ENCODE measurements around the gene RNU5B-1. TPM values are rescaled to one million over a fixed set of nuclear protein-coding genes. Genes with fewer than 3 reads are reported as not detected.
A peak's percentile ranks its signal among the peaks of the same experiment; 100 is the strongest.

Gene RNU5B-1
- total RNA-seq, 2 experiments from 2014 or later, result 23.7 to 34.8 TPM

DNA sequence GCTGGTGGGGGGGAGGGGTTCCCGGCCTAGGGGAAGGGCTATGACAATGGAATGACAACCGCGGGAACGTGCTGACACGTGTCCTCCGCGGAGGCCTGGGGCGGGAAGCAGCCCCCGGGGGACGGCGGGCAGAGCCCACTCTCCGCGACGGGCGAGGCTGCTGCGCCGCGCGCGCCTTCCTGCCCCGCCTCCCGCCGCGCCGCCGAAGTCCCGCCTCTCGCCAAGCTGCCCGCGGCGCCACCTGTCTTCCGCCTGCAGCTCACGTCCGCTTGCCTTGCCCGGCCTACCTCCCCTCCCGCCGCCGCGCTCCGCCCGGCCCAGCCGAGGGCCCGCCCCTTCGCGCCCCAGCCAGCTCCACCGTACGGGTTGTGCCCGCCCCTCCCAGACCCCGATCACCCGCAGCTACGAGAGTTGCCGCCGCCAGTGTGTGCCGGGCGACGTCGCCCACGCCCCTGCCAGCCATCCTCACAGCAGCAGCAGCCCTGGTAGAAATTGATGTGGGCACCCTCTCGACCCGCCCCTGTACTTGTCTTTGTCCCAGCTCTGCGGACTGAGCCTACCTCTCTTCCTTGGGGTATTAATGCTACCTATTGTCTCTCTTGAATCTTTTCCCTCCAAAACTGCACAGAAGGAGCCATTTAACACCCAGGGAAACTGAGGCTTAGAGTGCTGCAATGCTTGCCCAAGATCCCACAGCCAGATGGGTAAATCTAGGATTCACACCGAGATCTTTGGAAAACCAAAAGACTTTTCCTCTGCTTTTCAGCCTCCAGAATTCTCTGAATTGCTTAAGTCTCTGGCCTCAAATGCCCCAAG lies 17.6 kb upstream of the RNU5B-1 start, which contains the start of gene PARP16:
Gene PARP16 (minus strand): TSS at position 180 of the 816 bp plus-strand sequence. CDS start 457 bp downstream, outside the sequence.
- ATAC-seq (ENCODE audit: poor library complexity) (peak; percentile 95), DNase-seq (peak; percentile 82 to 96 (median 92))
- H3K9me3 ChIP-seq (ENCODE audit: control insufficient read depth in 1 of 2, insufficient read depth in 1 of 2, low read length in 2 of 2), result no peaks in the 10 kb centered on the region
- ChIA-PET CTCF (interaction anchor here (0.6 to 3.0 kb wide), 8 partner anchors 9 to 153 kb away, joined by 3 to 26 read pairs (median 4); partner anchors contain the start of genes PDCD7, RNU5A-1 and RNU5B-1), POLR2A (interaction anchor here (0.6 to 4.4 kb wide), 11 partner anchors 9 to 899 kb away, joined by 3 to 136 read pairs (median 7); partner anchors contain the start of genes CLPX, RAB11A, RNU5A-1 and RNU5B-1)
- TF ChIP-seq, protein P1, sequence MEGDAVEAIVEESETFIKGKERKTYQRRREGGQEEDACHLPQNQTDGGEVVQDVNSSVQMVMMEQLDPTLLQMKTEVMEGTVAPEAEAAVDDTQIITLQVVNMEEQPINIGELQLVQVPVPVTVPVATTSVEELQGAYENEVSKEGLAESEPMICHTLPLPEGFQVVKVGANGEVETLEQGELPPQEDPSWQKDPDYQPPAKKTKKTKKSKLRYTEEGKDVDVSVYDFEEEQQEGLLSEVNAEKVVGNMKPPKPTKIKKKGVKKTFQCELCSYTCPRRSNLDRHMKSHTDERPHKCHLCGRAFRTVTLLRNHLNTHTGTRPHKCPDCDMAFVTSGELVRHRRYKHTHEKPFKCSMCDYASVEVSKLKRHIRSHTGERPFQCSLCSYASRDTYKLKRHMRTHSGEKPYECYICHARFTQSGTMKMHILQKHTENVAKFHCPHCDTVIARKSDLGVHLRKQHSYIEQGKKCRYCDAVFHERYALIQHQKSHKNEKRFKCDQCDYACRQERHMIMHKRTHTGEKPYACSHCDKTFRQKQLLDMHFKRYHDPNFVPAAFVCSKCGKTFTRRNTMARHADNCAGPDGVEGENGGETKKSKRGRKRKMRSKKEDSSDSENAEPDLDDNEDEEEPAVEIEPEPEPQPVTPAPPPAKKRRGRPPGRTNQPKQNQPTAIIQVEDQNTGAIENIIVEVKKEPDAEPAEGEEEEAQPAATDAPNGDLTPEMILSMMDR (IDR thresholded peaks at IDR 0.05), result peak; percentile 1
- H3K4me3 ChIP-seq (ENCODE audit: low read length), result peak within 1 kb of the TSS; percentile 93
- H3K27ac ChIP-seq (ENCODE audit: low read depth in 1 of 2, low read length in 2 of 2), result peak within 1 kb of the TSS; percentile 83 to 85
- no peaks in the 10 kb centered on the region for H3K27me3 Mint-ChIP-seq
- H3K9me3 Mint-ChIP-seq, result no peaks in the 10 kb centered on the region
- peaks cover 16% of the 10 kb centered on the region for H3K36me3 Mint-ChIP-seq (ENCODE audit: low read depth)
- intact Hi-C loops (cut with DNase I, micrococcal nuclease), result loop anchor here (1.0 to 5.0 kb wide), 7 partner anchors 8 to 585 kb away; partner anchors contain the start of genes CLPX (in 1 of the 2), PDCD7 (in 1 of the 2), RNU5A-1 (in 1 of the 2) and RNU5B-1 (in 1 of the 2)
- H3K27ac Mint-ChIP-seq, result peak within 1 kb of the TSS; percentile 94
- peak within 1 kb of the TSS; percentile 93 for H3K4me3 Mint-ChIP-seq
- peaks cover 6% of the 10 kb centered on the region for H3K36me3 ChIP-seq (ENCODE audit: insufficient read depth, low read length)
- H3K4me1 ChIP-seq (ENCODE audit: insufficient read depth, low read length), result peaks cover 37% of the 10 kb centered on the region
- peaks cover 47% of the 10 kb centered on the region for H3K4me1 Mint-ChIP-seq (ENCODE audit: low read depth)
- H3K27me3 ChIP-seq (ENCODE audit: control insufficient read depth in 1 of 2, insufficient read depth in 2 of 2, low read length in 2 of 2), result no peaks in the 10 kb centered on the region

DNA sequence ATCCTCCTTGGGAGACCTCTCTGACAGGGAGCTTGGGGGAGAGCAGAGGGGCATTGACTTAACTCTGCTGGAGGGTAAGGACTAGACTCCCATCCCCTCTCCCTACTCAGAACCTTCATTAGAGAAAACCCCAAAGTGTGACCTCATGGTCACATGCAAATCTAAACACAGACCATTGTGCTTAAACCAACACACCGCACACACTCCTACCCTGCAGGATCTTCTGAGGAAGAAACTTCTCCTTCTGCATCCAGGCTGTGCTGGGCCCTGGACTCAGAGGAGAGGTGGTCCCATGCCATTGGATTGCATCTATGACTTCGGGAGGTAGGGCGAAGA lies 17.0 kb upstream of the RNU5B-1 start:
- ChIA-PET CTCF (interaction anchor here (1.5 to 3.0 kb wide), 5 partner anchors 8 to 17 kb away, joined by 4 to 26 read pairs (median 6); partner anchors contain the start of genes RNU5A-1 and RNU5B-1), POLR2A (interaction anchor here (0.7 to 4.4 kb wide), 8 partner anchors 10 to 900 kb away, joined by 3 to 136 read pairs (median 18); partner anchors contain the start of genes CLPX, RAB11A, RNU5A-1 and RNU5B-1)
- ATAC-seq (ENCODE audit: poor library complexity), result no peak
- peak in 1 of 14 experiments; percentile 27 for DNase-seq
- H3K9me3 Mint-ChIP-seq, result no peaks in the 10 kb centered on the region
- TF ChIP-seq, protein P1 (IDR thresholded peaks at IDR 0.05), result no peak
- Histone ChIP-seq H3K36me3 (ENCODE audit: insufficient read depth, low read length) (peaks cover 6% of the 10 kb centered on the region), H3K4me3 (ENCODE audit: low read length) (peak overlapping the region; percentile 61), H3K4me1 (ENCODE audit: insufficient read depth, low read length) (peaks cover 34% of the 10 kb centered on the region), H3K27me3 (ENCODE audit: control insufficient read depth in 1 of 2, insufficient read depth in 2 of 2, low read length in 2 of 2) (no peaks in the 10 kb centered on the region), H3K9me3 (ENCODE audit: control insufficient read depth in 1 of 2, insufficient read depth in 1 of 2, low read length in 2 of 2) (no peaks in the 10 kb centered on the region), H3K27ac (ENCODE audit: low read depth in 1 of 2, low read length in 2 of 2) (peak overlapping the region; percentile 62 to 75)
- H3K4me1 Mint-ChIP-seq (ENCODE audit: low read depth), result peaks cover 41% of the 10 kb centered on the region
- peak overlapping the region; percentile 94 for H3K27ac Mint-ChIP-seq
- peak overlapping the region; percentile 93 for H3K4me3 Mint-ChIP-seq
- H3K27me3 Mint-ChIP-seq, result no peaks in the 10 kb centered on the region
- intact Hi-C loops (cut with DNase I, micrococcal nuclease), result loop anchor here in 1 of 2 experiments (1.0 to 5.0 kb wide), 6 partner anchors 8 to 585 kb away; partner anchors contain the start of genes CLPX, PDCD7 and RNU5B-1
- peaks cover 10% of the 10 kb centered on the region for H3K36me3 Mint-ChIP-seq (ENCODE audit: low read depth)

DNA sequence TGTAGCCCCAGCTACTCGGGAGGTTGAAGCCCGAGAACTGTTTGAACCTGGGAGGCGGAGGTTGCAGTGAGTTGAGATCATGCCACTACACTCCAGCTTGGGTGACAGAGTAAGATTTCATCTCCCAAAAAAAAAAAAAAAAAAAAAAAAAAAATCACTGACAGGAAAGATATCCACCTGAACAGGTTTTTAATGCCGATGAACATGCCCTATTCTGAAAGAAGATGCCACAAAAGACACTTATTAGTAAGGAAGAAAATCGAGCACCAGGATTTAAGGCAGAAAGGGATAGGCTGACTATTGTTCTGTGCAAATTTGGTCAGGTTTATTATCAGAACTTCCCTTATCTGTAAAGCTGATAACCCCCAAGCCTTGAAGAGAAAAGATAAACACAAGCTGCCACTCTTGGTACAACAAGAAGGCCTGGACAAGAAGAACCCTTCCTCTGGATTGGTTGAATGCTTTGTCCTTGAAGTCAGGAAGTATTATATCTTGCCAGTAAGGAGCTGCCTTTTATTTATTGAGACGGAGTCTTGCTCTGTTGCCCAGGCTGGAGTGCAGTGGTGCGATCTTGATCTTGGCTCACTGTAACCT lies 15.1 kb upstream of the RNU5B-1 start:
- no peak overlapping the region for H3K4me3 ChIP-seq (ENCODE audit: low read length)
- no peaks in the 10 kb centered on the region for H3K9me3 Mint-ChIP-seq
- H3K9me3 ChIP-seq (ENCODE audit: control insufficient read depth in 1 of 2, insufficient read depth in 1 of 2, low read length in 2 of 2), result no peaks in the 10 kb centered on the region
- H3K4me1 Mint-ChIP-seq (ENCODE audit: low read depth), result peaks cover 32% of the 10 kb centered on the region
- H3K27ac Mint-ChIP-seq, result no peak overlapping the region
- DNase-seq, result no peak
- ChIA-PET CTCF (no interaction called here), POLR2A (interaction anchor here (1.0 kb wide), 1 partner anchor 8 kb away, joined by 3 read pairs; no protein-coding TSS in a partner anchor)
- H3K27ac ChIP-seq (ENCODE audit: low read depth in 1 of 2, low read length in 2 of 2), result no peak overlapping the region
- no peaks in the 10 kb centered on the region for H3K27me3 ChIP-seq (ENCODE audit: control insufficient read depth in 1 of 2, insufficient read depth in 2 of 2, low read length in 2 of 2)
- no peaks in the 10 kb centered on the region for H3K27me3 Mint-ChIP-seq
- H3K4me1 ChIP-seq (ENCODE audit: insufficient read depth, low read length), result peaks cover 26% of the 10 kb centered on the region
- intact Hi-C loops (cut with DNase I, micrococcal nuclease), result loop anchor here in 1 of 2 experiments (5.0 kb wide), 4 partner anchors 102 to 587 kb away; partner anchors contain the start of genes CLPX and PDCD7
- no peak for ATAC-seq (ENCODE audit: poor library complexity)
- peak overlapping the region; percentile 20 for H3K4me3 Mint-ChIP-seq
- H3K36me3 ChIP-seq (ENCODE audit: insufficient read depth, low read length), result no peaks in the 10 kb centered on the region
- no peaks in the 10 kb centered on the region for H3K36me3 Mint-ChIP-seq (ENCODE audit: low read depth)
- TF ChIP-seq, protein P1 (IDR thresholded peaks at IDR 0.05), result no peak

Data from CD4-positive, alpha-beta T cell (primary cell).